ENCODE data around the gene PDXP. TPM values are rescaled to one million over a fixed set of nuclear protein-coding genes. Genes with fewer than 3 reads are reported as not detected.

The PDXP gene
- total and polyA plus RNA-seq, 2 of the 4 experiments (the other 2 are of a cell fraction) = 5.4 to 24.1 TPM

GRCh38 chr22:37618072-37618656 lies 40.4 kb upstream of the PDXP start:
- WGBS, 2 experiments (ENCODE audit: extremely low coverage in 2 of 2, insufficient read length in 1 of 2) = 100% methylated on average over 1 of the region's 14 CpGs; no CpG with 5 or more reads in 1 of the 2 experiments
- Histone ChIP-seq H3K9ac (ENCODE audit: low read depth, low read length) (no peak overlapping the region), H2BK5ac (ENCODE audit: low read depth, low read length, poor library complexity, severe bottlenecking) (no peak overlapping the region), H4K5ac (ENCODE audit: low read depth, low read length) (no peak overlapping the region), H2AK5ac (ENCODE audit: low read depth, low read length) (no peak overlapping the region), H3K4me2 (ENCODE audit: low read depth, low read length) (no peak overlapping the region), H4K8ac (ENCODE audit: low read depth in 2 of 2, low read length in 2 of 2) (no peak overlapping the region), H4K91ac (ENCODE audit: insufficient read depth, low read depth, low read length) (no peak overlapping the region), H3K36me3 (ENCODE audit: control insufficient read depth, insufficient read depth, low read length) (peaks cover 45% of the 10 kb centered on the region), H3K18ac (ENCODE audit: low read depth, low read length) (no peak overlapping the region), H2BK120ac (ENCODE audit: low read depth, low read length) (no peak overlapping the region), H3K56ac (ENCODE audit: extremely low read depth, insufficient read depth, low read length) (no peak overlapping the region), H3K9me3 (ENCODE audit: control insufficient read depth, insufficient read depth, low read length) (no peaks in the 10 kb centered on the region), H3K9me1 (ENCODE audit: insufficient read depth, low read length) (peaks cover 4% of the 10 kb centered on the region; the same call in 1 of the 2 replicates), H3K4me3 (ENCODE audit: insufficient read depth, low read depth, low read length) (no peak overlapping the region), H3K4ac (ENCODE audit: low read depth, low read length) (no peak overlapping the region), H2BK20ac (ENCODE audit: low read depth, low read length) (no peak overlapping the region), H3K4me1 (ENCODE audit: control insufficient read depth, insufficient read depth, low read length) (peaks cover 5% of the 10 kb centered on the region), H2AFZ (replicated peaks; ENCODE audit: low read length, poor library complexity) (no peak overlapping the region), H4K20me1 (ENCODE audit: insufficient read depth, low read length) (no peaks in the 10 kb centered on the region), H3K23ac (ENCODE audit: low read depth, low read length) (no peak overlapping the region), H3K14ac (replicated peaks; ENCODE audit: low read depth, low read length) (no peak overlapping the region), H2BK15ac (ENCODE audit: low read depth, low read length) (no peak overlapping the region), H3K27ac (ENCODE audit: insufficient read depth, low read length) (no peak overlapping the region), H3K27me3 (ENCODE audit: control insufficient read depth, insufficient read depth, low read length) (no peaks in the 10 kb centered on the region), H2AK9ac (replicated peaks; ENCODE audit: low read depth, low read length, poor library complexity) (peak overlapping the region; percentile 55), H3K79me1 (ENCODE audit: low read depth in 1 of 2, low read length in 2 of 2) (peaks cover 0 to 20% of the 10 kb centered on the region in 2 experiments; a peak in 3 of 4 replicates)
- BruUV-seq (replicated peaks) = TSS peak; percentile 66
- TF ChIP-seq CHD1 (IDR thresholded peaks at IDR 0.05; ENCODE audit: low read depth, low read length) = no peak
- no peak for TF ChIP-seq ELK1 (IDR thresholded peaks at IDR 0.05; ENCODE audit: borderline replicate concordance, low read depth, low read length)
- no peak for TF ChIP-seq POLR2A (IDR thresholded peaks at IDR 0.05; ENCODE audit: low read depth, low read length)
- TF ChIP-seq SMC3 (IDR thresholded peaks at IDR 0.05; ENCODE audit: low read depth, low read length) = no peak
- no peak for TF ChIP-seq MAFK (IDR thresholded peaks at IDR 0.05; ENCODE audit: low read depth, low read length)
- TF ChIP-seq, protein P1, sequence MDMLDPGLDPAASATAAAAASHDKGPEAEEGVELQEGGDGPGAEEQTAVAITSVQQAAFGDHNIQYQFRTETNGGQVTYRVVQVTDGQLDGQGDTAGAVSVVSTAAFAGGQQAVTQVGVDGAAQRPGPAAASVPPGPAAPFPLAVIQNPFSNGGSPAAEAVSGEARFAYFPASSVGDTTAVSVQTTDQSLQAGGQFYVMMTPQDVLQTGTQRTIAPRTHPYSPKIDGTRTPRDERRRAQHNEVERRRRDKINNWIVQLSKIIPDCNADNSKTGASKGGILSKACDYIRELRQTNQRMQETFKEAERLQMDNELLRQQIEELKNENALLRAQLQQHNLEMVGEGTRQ (IDR thresholded peaks at IDR 0.05; ENCODE audit: low read depth, low read length) = no peak
- TF ChIP-seq RAD21 (IDR thresholded peaks at IDR 0.05; ENCODE audit: low read length) = no peak
- no peak for TF ChIP-seq RFX5 (IDR thresholded peaks at IDR 0.05; ENCODE audit: low read depth, low read length)
- TF ChIP-seq, protein P2, sequence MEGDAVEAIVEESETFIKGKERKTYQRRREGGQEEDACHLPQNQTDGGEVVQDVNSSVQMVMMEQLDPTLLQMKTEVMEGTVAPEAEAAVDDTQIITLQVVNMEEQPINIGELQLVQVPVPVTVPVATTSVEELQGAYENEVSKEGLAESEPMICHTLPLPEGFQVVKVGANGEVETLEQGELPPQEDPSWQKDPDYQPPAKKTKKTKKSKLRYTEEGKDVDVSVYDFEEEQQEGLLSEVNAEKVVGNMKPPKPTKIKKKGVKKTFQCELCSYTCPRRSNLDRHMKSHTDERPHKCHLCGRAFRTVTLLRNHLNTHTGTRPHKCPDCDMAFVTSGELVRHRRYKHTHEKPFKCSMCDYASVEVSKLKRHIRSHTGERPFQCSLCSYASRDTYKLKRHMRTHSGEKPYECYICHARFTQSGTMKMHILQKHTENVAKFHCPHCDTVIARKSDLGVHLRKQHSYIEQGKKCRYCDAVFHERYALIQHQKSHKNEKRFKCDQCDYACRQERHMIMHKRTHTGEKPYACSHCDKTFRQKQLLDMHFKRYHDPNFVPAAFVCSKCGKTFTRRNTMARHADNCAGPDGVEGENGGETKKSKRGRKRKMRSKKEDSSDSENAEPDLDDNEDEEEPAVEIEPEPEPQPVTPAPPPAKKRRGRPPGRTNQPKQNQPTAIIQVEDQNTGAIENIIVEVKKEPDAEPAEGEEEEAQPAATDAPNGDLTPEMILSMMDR (conservative IDR thresholded peaks at IDR 0.05; ENCODE audit: low read depth, low read length) = no peak
- no peak for TF ChIP-seq MAZ (IDR thresholded peaks at IDR 0.05; ENCODE audit: borderline replicate concordance, low read depth, low read length)
- DNase-seq (no peak), ATAC-seq (ENCODE audit: low read depth) (no peak)
- dilution Hi-C loops (cut with HindIII; ENCODE audit: low sequenced_read_pairs, unreplicated experiment) = no loop called here
- intact Hi-C loops (cut with micrococcal nuclease) = no loop called here
- ChIA-PET CTCF (no interaction called here), POLR2A (ENCODE audit: unreplicated experiment) (no interaction called here)
- in situ Hi-C loops (cut with MboI; ENCODE audit: low sequenced_read_pairs) = no loop called here
